Keratinocyte (primary cell): Measurements from ENCODE around the gene DMD. TPM values are rescaled to one million over a fixed set of nuclear protein-coding genes. Genes with fewer than 3 reads are reported as not detected.
A peak's percentile ranks its signal among the peaks of the same experiment; 100 is the strongest.

Experiments used
- DNase-seq: peaks from one replicate; pipeline ENCODE4 v3.0.0-alpha.2; 2011; ENCODE audit warnings: low read depth, missing footprints, low spot score
- FAIRE-seq: peaks from 2 replicates; lab custom pipeline; 2011; peaks lifted over from hg19 to GRCh38; lab: Jason Lieb, UNC
- H2AFZ ChIP-seq: 2 replicates; pipeline ENCODE4 v1.6.0; 2012; ENCODE audit warnings: low read length, control low read depth, inconsistent platforms; ENCODE audit not compliant: control insufficient read depth
- H3K27ac ChIP-seq: 2 replicates; pipeline ENCODE4 v1.5.1; 2011; ENCODE audit warnings: low read length; ENCODE audit not compliant: control insufficient read depth, insufficient read depth
- H3K27me3 ChIP-seq: 3 replicates; pipeline ENCODE4 v1.6.0; 2011; ENCODE audit warnings: low read length; ENCODE audit not compliant: control insufficient read depth, insufficient read depth; ENCODE audit errors: extremely low read depth
- H3K36me3 ChIP-seq, 2 experiments: 2 replicates in 1 of 2; 3 replicates in 1 of 2; pipeline ENCODE4 v1.5.1; 2011; ENCODE audit warnings: low read length in 2 of 2, mild to moderate bottlenecking in 1 of 2; ENCODE audit not compliant: control insufficient read depth in 2 of 2, insufficient read depth in 2 of 2; ENCODE audit errors: extremely low read depth in 1 of 2
- H3K4me1 ChIP-seq: 3 replicates; pipeline ENCODE4 v1.5.1; 2011; ENCODE audit warnings: low read length; ENCODE audit not compliant: control insufficient read depth, insufficient read depth; ENCODE audit errors: extremely low read depth
- H3K4me2 ChIP-seq: 3 replicates; pipeline ENCODE4 v1.6.0; 2011; ENCODE audit warnings: low read depth, low read length; ENCODE audit not compliant: control insufficient read depth, insufficient read depth; ENCODE audit errors: extremely low read depth
- H3K4me3 ChIP-seq, 3 experiments: fragments of 200-600 bp in 1 of 3; sonication (generic) in 1 of 3; 2 replicates in 2 of 3; 3 replicates in 1 of 3; pipeline ENCODE4 v1.5.1; 2011 to 2016; ENCODE audit warnings: low read length in 3 of 3, mild to moderate bottlenecking in 3 of 3, control low read depth in 2 of 3, inconsistent platforms in 1 of 3, low read depth in 1 of 3, mixed read lengths in 1 of 3, mixed run types in 1 of 3, moderate library complexity in 1 of 3; ENCODE audit not compliant: control insufficient read depth in 2 of 3, insufficient read depth in 2 of 3; ENCODE audit errors: extremely low read depth in 1 of 3
- H3K79me2 ChIP-seq: 2 replicates; pipeline ENCODE4 v1.6.0; 2012; ENCODE audit warnings: low read length; ENCODE audit not compliant: control insufficient read depth, insufficient read depth
- H3K9ac ChIP-seq: 3 replicates; pipeline ENCODE4 v1.6.0; 2011; ENCODE audit warnings: low read length; ENCODE audit not compliant: control insufficient read depth, insufficient read depth; ENCODE audit errors: extremely low read depth
- H3K9me1 ChIP-seq: 3 replicates; pipeline ENCODE4 v1.6.0; 2011; ENCODE audit warnings: low read length; ENCODE audit not compliant: control insufficient read depth, insufficient read depth; ENCODE audit errors: extremely low read depth
- H3K9me3 ChIP-seq: 2 replicates; pipeline ENCODE4 v1.5.1; 2012; ENCODE audit warnings: low read depth, low read length; ENCODE audit not compliant: control insufficient read depth
- H4K20me1 ChIP-seq: 3 replicates; pipeline ENCODE4 v1.6.0; 2011; ENCODE audit warnings: low read length; ENCODE audit not compliant: control insufficient read depth, insufficient read depth; ENCODE audit errors: extremely low read depth
- CTCF ChIP-seq, 3 experiments: IDR thresholded peaks in 1 of 3; conservative IDR thresholded peaks in 1 of 3; optimal IDR thresholded peaks in 1 of 3; 2 replicates in 2 of 3; 3 replicates in 1 of 3; pipeline versions ENCODE3 to v1.5.1; 2011; ENCODE audit warnings: low read length in 3 of 3, mild to moderate bottlenecking in 3 of 3, moderate library complexity in 2 of 3, control low read depth in 1 of 3, inconsistent platforms in 1 of 3; ENCODE audit not compliant: insufficient read depth in 2 of 3; ENCODE audit errors: extremely low read depth in 1 of 3
- EZH2 ChIP-seq: IDR thresholded peaks from one replicate; pipeline ENCODE4 v1.6.1; 2012; ENCODE audit warnings: inconsistent platforms, mild to moderate bottlenecking, low read length, moderate library complexity
- dilution Hi-C: fragments of 300-500 bp; cut with MboI; formaldehyde crosslinking; loops from one replicate; pipeline ENCODE4 v1.7.0; 2020; ENCODE audit warnings: low sequenced_read_pairs; ENCODE audit not compliant: extremely low pct_ligation_motif_present
- polyA plus RNA-seq, 5 experiments: library from polyadenylated mRNA; depleted of rRNA in 3 of 5; stranded (reverse) in 3 of 5; stranded (forward) in 1 of 5; unstranded in 1 of 5; fragments of >200 nt; gene quantifications; 1 replicate in 1 of 5; 2 replicates in 3 of 5; 3 replicates in 1 of 5; pipeline versions ENCODE4 v1.2.1 to v1.2.3, GENCODE V29; 2011 to 2012; ENCODE audit warnings: missing spikeins in 2 of 5, low read depth in 1 of 5, low replicate concordance in 1 of 5

The DMD gene
- polyA plus RNA-seq, 1 donor (not counting 4 experiments of a cell fraction or from before 2014, with no cell fraction given), result 8.9 TPM

- no peak for TF ChIP-seq EZH2
- no peak for TF ChIP-seq CTCF (optimal IDR thresholded peaks at IDR 0.05 in 1 of 3, IDR thresholded peaks at IDR 0.05 in 1 of 3, conservative IDR thresholded peaks at IDR 0.05 in 1 of 3; ENCODE audit: extremely low read depth in 1 of 3, insufficient read depth in 2 of 3, low read length in 3 of 3)
- Histone ChIP-seq H3K9me3 (no peaks in the 10 kb centered on the region), H3K9ac (no peak overlapping the region), H3K4me1 (peaks cover 9% of the 10 kb centered on the region), H3K27ac (no peak overlapping the region), H3K9me1 (no peaks in the 10 kb centered on the region), H3K4me3 (no peak overlapping the region), H2AFZ (no peak overlapping the region), H3K79me2 (no peaks in the 10 kb centered on the region), H3K4me2 (no peak overlapping the region), H4K20me1 (no peaks in the 10 kb centered on the region), H3K27me3 (no peaks in the 10 kb centered on the region), H3K36me3 (no peaks in the 10 kb centered on the region)
- DNase-seq (no peak), FAIRE-seq (no peak)
- dilution Hi-C loops, result no loop called here
Measured at GRCh38 chrX:31547816-31548215, 1663.5 kb downstream of the DMD start.

DNA sequence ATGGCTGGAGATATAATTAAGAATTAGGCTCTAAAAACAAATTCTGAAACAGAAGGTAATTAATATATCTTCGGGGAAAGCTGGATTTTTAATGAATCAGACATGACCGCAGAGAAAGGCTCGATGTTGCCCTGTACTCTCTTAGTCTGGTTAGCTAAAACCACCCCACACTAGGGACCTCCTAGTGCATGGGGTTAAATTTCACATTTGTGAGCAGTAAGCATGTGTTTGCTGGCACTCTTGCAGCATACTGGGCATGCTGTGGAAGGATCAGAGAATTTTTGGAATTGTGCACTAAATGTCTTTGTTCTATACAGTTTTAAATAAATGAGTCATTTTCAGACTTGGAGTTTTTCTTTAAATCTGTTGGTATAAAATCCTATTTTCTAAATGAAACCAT, 1663.9 kb downstream of the DMD start:
- Histone ChIP-seq H3K36me3 (no peaks in the 10 kb centered on the region), H3K9me3 (no peaks in the 10 kb centered on the region), H3K9ac (no peak overlapping the region), H3K4me3 (no peak overlapping the region), H2AFZ (no peak overlapping the region), H3K79me2 (no peaks in the 10 kb centered on the region), H3K9me1 (no peaks in the 10 kb centered on the region), H3K4me1 (peaks cover 9% of the 10 kb centered on the region), H4K20me1 (no peaks in the 10 kb centered on the region), H3K27ac (no peak overlapping the region), H3K27me3 (no peaks in the 10 kb centered on the region), H3K4me2 (no peak overlapping the region)
- FAIRE-seq (no peak), DNase-seq (no peak)
- dilution Hi-C loops, result no loop called here
- TF ChIP-seq EZH2, result no peak

GRCh38 chrX:31546126-31546525, 1665.2 kb downstream of the DMD start:
- Histone ChIP-seq H3K9me3 (no peaks in the 10 kb centered on the region), H3K79me2 (no peaks in the 10 kb centered on the region), H3K4me3 (no peak overlapping the region), H3K4me1 (peaks cover 9% of the 10 kb centered on the region), H3K4me2 (no peak overlapping the region), H3K36me3 (no peaks in the 10 kb centered on the region), H3K9me1 (no peaks in the 10 kb centered on the region), H4K20me1 (no peaks in the 10 kb centered on the region), H3K27ac (peak overlapping the region; percentile 21), H3K9ac (no peak overlapping the region), H3K27me3 (no peaks in the 10 kb centered on the region), H2AFZ (peak overlapping the region; percentile 48)
- dilution Hi-C loops, result no loop called here
- TF ChIP-seq CTCF (optimal IDR thresholded peaks at IDR 0.05 in 1 of 3, IDR thresholded peaks at IDR 0.05 in 1 of 3, conservative IDR thresholded peaks at IDR 0.05 in 1 of 3; ENCODE audit: extremely low read depth in 1 of 3, insufficient read depth in 2 of 3, low read length in 3 of 3), result peak in 1 of 3 experiments; percentile 5
- no peak for TF ChIP-seq EZH2
- DNase-seq, result peak; percentile 44
- FAIRE-seq, result peak; percentile 92
